ENCODE data around the gene SPEG.
A peak's percentile ranks its signal among the peaks of the same experiment; 100 is the strongest.

SPEG gene

GRCh38 chr2:219540784-219541504 lies 106.3 kb downstream of the SPEG start:
- TF ChIP-seq POLR2AphosphoS5 (IDR thresholded peaks at IDR 0.05; ENCODE audit: borderline replicate concordance, low read depth, low read length), result no peak
- no peak for TF ChIP-seq FOXP2 (optimal IDR thresholded peaks at IDR 0.05; ENCODE audit: control extremely low read depth, extremely low read length, insufficient read depth)
- TF ChIP-seq EZH2 (IDR thresholded peaks at IDR 0.05), result no peak
- no peak overlapping the region for H3K27ac ChIP-seq
- no peak overlapping the region for H3K9ac ChIP-seq (ENCODE audit: insufficient read length)
- no peak overlapping the region for H3K4me3 ChIP-seq
- no peaks in the 10 kb centered on the region for H3K9me3 ChIP-seq (ENCODE audit: low read depth, low read length)
- DNase-seq (ENCODE audit: low read depth, low spot score), result no peak
- no peaks in the 10 kb centered on the region for H3K36me3 ChIP-seq (ENCODE audit: insufficient read depth, low read length)

- no peak overlapping the region for H3K9ac ChIP-seq (ENCODE audit: insufficient read length)
- no peak overlapping the region for H3K27ac ChIP-seq
Observed at GRCh38 chr2:219541611-219542180, 107.1 kb downstream of the SPEG start.

GRCh38 chr2:219542931-219543595 lies 108.4 kb downstream of the SPEG start:
- Histone ChIP-seq H3K4me3 (peak overlapping the region; percentile 78), H3K9me3 (ENCODE audit: low read depth, low read length) (no peaks in the 10 kb centered on the region), H3K36me3 (ENCODE audit: insufficient read depth, low read length) (no peaks in the 10 kb centered on the region), H3K9ac (ENCODE audit: insufficient read length) (peak overlapping the region; percentile 59), H3K27ac (no peak overlapping the region)
- no peak for DNase-seq (ENCODE audit: low read depth, low spot score)
- no peak for TF ChIP-seq FOXP2 (optimal IDR thresholded peaks at IDR 0.05; ENCODE audit: control extremely low read depth, extremely low read length, insufficient read depth)
- no peak for TF ChIP-seq POLR2AphosphoS5 (IDR thresholded peaks at IDR 0.05; ENCODE audit: borderline replicate concordance, low read depth, low read length)
- TF ChIP-seq EZH2 (IDR thresholded peaks at IDR 0.05), result no peak

More at GRCh38 chr2:219541611-219542180, 107.1 kb downstream of the SPEG start:
- H3K4me3 ChIP-seq, result peak overlapping the region; percentile 83
- no peaks in the 10 kb centered on the region for H3K36me3 ChIP-seq (ENCODE audit: insufficient read depth, low read length)
- TF ChIP-seq EZH2 (IDR thresholded peaks at IDR 0.05), result no peak
- TF ChIP-seq FOXP2 (optimal IDR thresholded peaks at IDR 0.05; ENCODE audit: control extremely low read depth, extremely low read length, insufficient read depth), result no peak
- TF ChIP-seq POLR2AphosphoS5 (IDR thresholded peaks at IDR 0.05; ENCODE audit: borderline replicate concordance, low read depth, low read length), result no peak
- H3K9me3 ChIP-seq (ENCODE audit: low read depth, low read length), result no peaks in the 10 kb centered on the region
- DNase-seq (ENCODE audit: low read depth, low spot score), result no peak

GRCh38 chr2:219543596-219544358 lies 109.1 kb downstream of the SPEG start, which contains the start of the genes CHPF and TMEM198:
Gene CHPF, minus strand, starts transcription at chr2:219543809. Its CDS starts 271 bp downstream, at chr2:219543538.
Gene TMEM198, plus strand, starts transcription at chr2:219544028. Its CDS starts 700 bp downstream, at chr2:219544728.
- Histone ChIP-seq H3K9me3 (ENCODE audit: low read depth, low read length) (no peaks in the 10 kb centered on the region), H3K27ac (no peak within 1 kb of the TSS), H3K36me3 (ENCODE audit: insufficient read depth, low read length) (no peaks in the 10 kb centered on the region), H3K9ac (ENCODE audit: insufficient read length) (peak within 1 kb of the TSS; percentile 59), H3K4me3 (peak within 1 kb of the TSS; percentile 78)
- DNase-seq (ENCODE audit: low read depth, low spot score), result peak; percentile 70
- TF ChIP-seq FOXP2 (optimal IDR thresholded peaks at IDR 0.05; ENCODE audit: control extremely low read depth, extremely low read length, insufficient read depth) (peak; percentile 92), POLR2AphosphoS5 (IDR thresholded peaks at IDR 0.05; ENCODE audit: borderline replicate concordance, low read depth, low read length) (peak; percentile 36; the same call in 1 of the 2 replicates), EZH2 (IDR thresholded peaks at IDR 0.05) (no peak)

- Histone ChIP-seq H3K27ac (no peak overlapping the region), H3K9me3 (ENCODE audit: low read depth, low read length) (no peaks in the 10 kb centered on the region), H3K4me3 (no peak overlapping the region), H3K36me3 (ENCODE audit: insufficient read depth, low read length) (no peaks in the 10 kb centered on the region), H3K9ac (ENCODE audit: insufficient read length) (no peak overlapping the region)
- no peak for TF ChIP-seq FOXP2 (optimal IDR thresholded peaks at IDR 0.05; ENCODE audit: control extremely low read depth, extremely low read length, insufficient read depth)
- no peak for TF ChIP-seq POLR2AphosphoS5 (IDR thresholded peaks at IDR 0.05; ENCODE audit: borderline replicate concordance, low read depth, low read length)
- TF ChIP-seq EZH2 (IDR thresholded peaks at IDR 0.05), result no peak
- no peak for DNase-seq (ENCODE audit: low read depth, low spot score)
Observed at GRCh38 chr2:219544567-219544966, 109.9 kb downstream of the SPEG start.

GRCh38 chr2:219545295-219545942 lies 110.8 kb downstream of the SPEG start:
- Histone ChIP-seq H3K4me3 (no peak overlapping the region), H3K9ac (ENCODE audit: insufficient read length) (no peak overlapping the region), H3K36me3 (ENCODE audit: insufficient read depth, low read length) (no peaks in the 10 kb centered on the region), H3K27ac (no peak overlapping the region), H3K9me3 (ENCODE audit: low read depth, low read length) (no peaks in the 10 kb centered on the region)
- DNase-seq (ENCODE audit: low read depth, low spot score), result no peak
- TF ChIP-seq EZH2 (IDR thresholded peaks at IDR 0.05) (no peak), FOXP2 (optimal IDR thresholded peaks at IDR 0.05; ENCODE audit: control extremely low read depth, extremely low read length, insufficient read depth) (no peak), POLR2AphosphoS5 (IDR thresholded peaks at IDR 0.05; ENCODE audit: borderline replicate concordance, low read depth, low read length) (no peak)

- TF ChIP-seq POLR2AphosphoS5 (IDR thresholded peaks at IDR 0.05; ENCODE audit: borderline replicate concordance, low read depth, low read length), result no peak
- no peak for TF ChIP-seq EZH2 (IDR thresholded peaks at IDR 0.05)
- no peak for TF ChIP-seq FOXP2 (optimal IDR thresholded peaks at IDR 0.05; ENCODE audit: control extremely low read depth, extremely low read length, insufficient read depth)
- no peak overlapping the region for H3K27ac ChIP-seq
- DNase-seq (ENCODE audit: low read depth, low spot score), result no peak
- H3K4me3 ChIP-seq, result no peak overlapping the region
- no peaks in the 10 kb centered on the region for H3K36me3 ChIP-seq (ENCODE audit: insufficient read depth, low read length)
- no peaks in the 10 kb centered on the region for H3K9me3 ChIP-seq (ENCODE audit: low read depth, low read length)
- no peak overlapping the region for H3K9ac ChIP-seq (ENCODE audit: insufficient read length)
Observed at GRCh38 chr2:219545943-219546352, 111.3 kb downstream of the SPEG start.

Data from SK-N-MC (cell line).